Mesenchymal stem cell (in vitro differentiated cells and primary cell): ENCODE results near the gene SRPRB.

ENCODE experiments used
- DNase-seq: peaks from one replicate; pipeline ENCODE4 v3.0.0-alpha.2; 2013
- H2AFZ ChIP-seq: one replicate; pipeline ENCODE4 v1.6.1; 2013; ENCODE audit warnings: low read depth, mild to moderate bottlenecking, control low read depth, inconsistent platforms, low read length, moderate library complexity
- H2AK5ac ChIP-seq: 2 replicates; pipeline ENCODE4 v1.6.1; 2013; ENCODE audit warnings: low read length, moderate library complexity, mild to moderate bottlenecking, inconsistent platforms; ENCODE audit not compliant: severe bottlenecking
- H2BK120ac ChIP-seq: one replicate; pipeline ENCODE4 v1.6.1; 2013; ENCODE audit warnings: low read depth, mild to moderate bottlenecking, inconsistent platforms, low read length, moderate library complexity
- H2BK12ac ChIP-seq, 2 experiments: one replicate each; pipeline ENCODE4 v1.6.1; 2013; ENCODE audit warnings: inconsistent platforms in 2 of 2, low read length in 2 of 2, mild to moderate bottlenecking in 2 of 2, moderate library complexity in 2 of 2, control low read depth in 1 of 2
- H2BK15ac ChIP-seq: one replicate; pipeline ENCODE4 v1.6.1; 2013; ENCODE audit warnings: mild to moderate bottlenecking, low read depth, inconsistent platforms; ENCODE audit not compliant: poor library complexity, severe bottlenecking
- H2BK5ac ChIP-seq: 2 replicates; pipeline ENCODE4 v1.6.1; 2013; ENCODE audit warnings: low read depth, mild to moderate bottlenecking, low read length, control low read depth, inconsistent platforms; ENCODE audit not compliant: poor library complexity, severe bottlenecking
- H3K14ac ChIP-seq, 2 experiments: one replicate each; pipeline ENCODE4 v1.6.1; 2013; ENCODE audit warnings: inconsistent platforms in 2 of 2, low read length in 2 of 2, control low read depth in 1 of 2, mild to moderate bottlenecking in 1 of 2, moderate library complexity in 1 of 2
- H3K18ac ChIP-seq, 2 experiments: one replicate each; pipeline ENCODE4 v1.6.1; 2013; ENCODE audit warnings: inconsistent platforms in 2 of 2, low read length in 2 of 2, control low read depth in 1 of 2, low read depth in 1 of 2, mild to moderate bottlenecking in 1 of 2
- H3K23ac ChIP-seq, 2 experiments: one replicate each; pipeline ENCODE4 v1.6.1; 2013; ENCODE audit warnings: inconsistent platforms in 2 of 2, low read length in 2 of 2, mild to moderate bottlenecking in 2 of 2, moderate library complexity in 2 of 2, control low read depth in 1 of 2
- H3K27ac ChIP-seq: 2 replicates; pipeline ENCODE4 v1.5.1; 2013; ENCODE audit warnings: mild to moderate bottlenecking, moderate library complexity, low read length, control low read depth, inconsistent platforms; ENCODE audit not compliant: poor library complexity, severe bottlenecking
- H3K27me3 ChIP-seq, 2 experiments: 2 replicates each; pipeline versions ENCODE4 v1.6.1 to v1.7.0; 2013; ENCODE audit warnings: low read length in 2 of 2, mild to moderate bottlenecking in 2 of 2, moderate library complexity in 2 of 2, control low read depth in 1 of 2, inconsistent platforms in 1 of 2; ENCODE audit not compliant: control insufficient read depth in 1 of 2, insufficient read depth in 1 of 2
- H3K36me3 ChIP-seq, 2 experiments: 2 replicates each; pipeline versions ENCODE4 v1.6.1 to v1.7.0; 2013; ENCODE audit warnings: low read length in 2 of 2, control low read depth in 1 of 2, inconsistent platforms in 1 of 2, low read depth in 1 of 2, mild to moderate bottlenecking in 1 of 2; ENCODE audit not compliant: insufficient read depth in 2 of 2, control insufficient read depth in 1 of 2
- H3K4ac ChIP-seq, 2 experiments: one replicate each; pipeline ENCODE4 v1.6.1; 2013; ENCODE audit warnings: inconsistent platforms in 2 of 2, low read length in 2 of 2, mild to moderate bottlenecking in 2 of 2, moderate library complexity in 2 of 2, control low read depth in 1 of 2, low read depth in 1 of 2
- H3K4me1 ChIP-seq: 2 replicates; pipeline ENCODE4 v1.6.1; 2013; ENCODE audit warnings: low read depth, low read length, control low read depth; ENCODE audit not compliant: control insufficient read depth, insufficient read depth
- H3K4me2 ChIP-seq: 2 replicates; pipeline ENCODE4 v1.6.1; 2013; ENCODE audit warnings: low read length, mild to moderate bottlenecking, inconsistent platforms; ENCODE audit not compliant: poor library complexity, severe bottlenecking
- H3K4me3 ChIP-seq, 2 experiments: 2 replicates each; pipeline versions ENCODE4 v1.5.1 to v1.7.0; 2013; ENCODE audit warnings: low read length in 2 of 2, mild to moderate bottlenecking in 2 of 2, control low read depth in 1 of 2, low read depth in 1 of 2; ENCODE audit not compliant: insufficient read depth in 1 of 2
- H3K79me1 ChIP-seq: replicated peaks from 2 replicates; pipeline ENCODE4 v1.6.1; 2013; ENCODE audit warnings: mild to moderate bottlenecking, control low read depth, low read length, inconsistent platforms; ENCODE audit not compliant: poor library complexity, severe bottlenecking
- H3K9ac ChIP-seq: 2 replicates; pipeline ENCODE4 v1.7.0; 2013; ENCODE audit warnings: mild to moderate bottlenecking, low read length, moderate library complexity
- H3K9me3 ChIP-seq: 2 replicates; pipeline ENCODE4 v1.7.0; 2013; ENCODE audit warnings: mild to moderate bottlenecking, low read length; ENCODE audit not compliant: control insufficient read depth
- H4K8ac ChIP-seq: one replicate; pipeline ENCODE4 v1.6.1; 2013; ENCODE audit warnings: inconsistent platforms, mild to moderate bottlenecking, low read length, moderate library complexity
- H4K91ac ChIP-seq: one replicate; pipeline ENCODE4 v1.6.1; 2013; ENCODE audit warnings: mild to moderate bottlenecking, low read length, inconsistent platforms
- WGBS: methylation state at CpG from one replicate; pipeline ENCODE4 v1.1.7; 2013; ENCODE audit warnings: mixed read lengths; 5-methylcytosine and 5-hydroxymethylcytosine counted together

SRPRB gene

DNA sequence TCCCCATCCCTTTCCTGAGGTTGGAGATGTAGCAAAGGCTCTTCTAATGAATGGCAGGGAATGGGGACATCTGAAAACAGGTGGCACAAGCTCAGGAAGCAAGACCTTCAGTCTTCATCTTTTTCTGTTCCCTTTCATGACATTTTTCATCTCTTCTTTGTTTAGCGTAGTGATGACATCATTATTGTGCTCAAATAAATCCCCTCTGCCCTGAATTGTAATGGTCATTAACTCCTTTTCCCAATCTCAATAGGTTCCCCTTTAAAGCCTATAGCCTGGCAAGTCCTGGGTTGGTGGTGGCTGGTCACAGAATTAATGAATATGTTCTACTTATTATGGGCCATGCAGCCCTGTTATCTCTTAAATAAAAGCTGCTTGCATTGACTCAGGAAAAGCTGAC is 38.0 kb upstream of the SRPRB start:
- no peaks in the 10 kb centered on the region for H3K36me3 ChIP-seq
- H3K14ac ChIP-seq: no peak overlapping the region
- H4K8ac ChIP-seq: no peak overlapping the region
- H2BK12ac ChIP-seq: no peak overlapping the region
- H4K91ac ChIP-seq: no peak overlapping the region
- H3K4me2 ChIP-seq: no peak overlapping the region
- no peak overlapping the region for H3K4me3 ChIP-seq
- H3K4me1 ChIP-seq: no peaks in the 10 kb centered on the region
- no peak overlapping the region for H2BK5ac ChIP-seq
- H2BK120ac ChIP-seq: no peak overlapping the region
- H3K27me3 ChIP-seq: peaks cover 0 to 18% of the 10 kb centered on the region in 2 experiments
- no peak for DNase-seq
- no peak overlapping the region for H3K9ac ChIP-seq
- H3K18ac ChIP-seq: no peak overlapping the region
- H3K27ac ChIP-seq: no peak overlapping the region
- no peak overlapping the region for H2AFZ ChIP-seq
- no peaks in the 10 kb centered on the region for H3K79me1 ChIP-seq
- 73% methylated on average over 1 of the region's 1 CpG for WGBS
- H2AK5ac ChIP-seq: no peak overlapping the region
- H2BK15ac ChIP-seq: no peak overlapping the region
- no peak overlapping the region for H3K23ac ChIP-seq
- no peaks in the 10 kb centered on the region for H3K9me3 ChIP-seq
- H3K4ac ChIP-seq: no peak overlapping the region

- DNase-seq: no peak
- H3K9ac ChIP-seq: no peak overlapping the region
These were observed 36.1 kb upstream of the SRPRB start for GRCh38 chr3:133769536-133769935.

GRCh38 chr3:133773732-133774131 is 31.9 kb upstream of the SRPRB start:
- H2BK15ac ChIP-seq: no peak overlapping the region

More at GRCh38 chr3:133769536-133769935, 36.1 kb upstream of the SRPRB start:
- Histone ChIP-seq H2AK5ac (no peak overlapping the region), H4K8ac (no peak overlapping the region), H3K14ac (no peak overlapping the region), H3K23ac (no peak overlapping the region), H2BK15ac (no peak overlapping the region), H3K9me3 (no peaks in the 10 kb centered on the region), H3K4me2 (no peak overlapping the region), H3K4me3 (no peak overlapping the region), H3K27ac (no peak overlapping the region), H2AFZ (no peak overlapping the region), H3K4ac (no peak overlapping the region), H3K79me1 (no peaks in the 10 kb centered on the region), H2BK120ac (no peak overlapping the region), H2BK12ac (no peak overlapping the region), H2BK5ac (no peak overlapping the region), H3K27me3 (peaks cover 0 to 13% of the 10 kb centered on the region in 2 experiments), H3K36me3 (no peaks in the 10 kb centered on the region), H3K4me1 (no peaks in the 10 kb centered on the region), H3K18ac (no peak overlapping the region), H4K91ac (no peak overlapping the region)
- 73% methylated on average over 2 of the region's 3 CpGs for WGBS

GRCh38 chr3:133775309-133775708 is 30.3 kb upstream of the SRPRB start:
- H3K18ac ChIP-seq: no peak overlapping the region
- H3K4me2 ChIP-seq: no peak overlapping the region
- H3K4me3 ChIP-seq: no peak overlapping the region
- H2BK15ac ChIP-seq: no peak overlapping the region
- no peak for DNase-seq
- no peaks in the 10 kb centered on the region for H3K79me1 ChIP-seq
- no peak overlapping the region for H3K4ac ChIP-seq
- no peaks in the 10 kb centered on the region for H3K4me1 ChIP-seq
- no peak overlapping the region for H2BK120ac ChIP-seq
- H2BK5ac ChIP-seq: no peak overlapping the region
- H2AK5ac ChIP-seq: no peak overlapping the region
- no peak overlapping the region for H2AFZ ChIP-seq
- H3K36me3 ChIP-seq: no peaks in the 10 kb centered on the region
- H4K8ac ChIP-seq: no peak overlapping the region
- no peak overlapping the region for H3K14ac ChIP-seq
- no peak overlapping the region for H2BK12ac ChIP-seq
- peaks cover 11 to 15% of the 10 kb centered on the region in 2 experiments for H3K27me3 ChIP-seq
- no peak overlapping the region for H3K27ac ChIP-seq
- no peak overlapping the region for H3K23ac ChIP-seq
- H4K91ac ChIP-seq: no peak overlapping the region
- H3K9ac ChIP-seq: no peak overlapping the region
- 90% methylated on average over 9 of the region's 9 CpGs for WGBS
- no peaks in the 10 kb centered on the region for H3K9me3 ChIP-seq

More at GRCh38 chr3:133773732-133774131, 31.9 kb upstream of the SRPRB start:
- H3K4ac ChIP-seq: no peak overlapping the region
- no peak overlapping the region for H4K91ac ChIP-seq
- no peak overlapping the region for H3K9ac ChIP-seq
- no peaks in the 10 kb centered on the region for H3K4me1 ChIP-seq
- no peak overlapping the region for H3K27ac ChIP-seq
- H2AFZ ChIP-seq: no peak overlapping the region
- H3K4me2 ChIP-seq: no peak overlapping the region
- no peaks in the 10 kb centered on the region for H3K36me3 ChIP-seq
- H2AK5ac ChIP-seq: no peak overlapping the region
- H2BK12ac ChIP-seq: no peak overlapping the region
- H3K9me3 ChIP-seq: no peaks in the 10 kb centered on the region
- H2BK5ac ChIP-seq: no peak overlapping the region
- no peak overlapping the region for H3K4me3 ChIP-seq
- no peak overlapping the region for H3K23ac ChIP-seq
- no peak for DNase-seq
- no peaks in the 10 kb centered on the region for H3K79me1 ChIP-seq
- peaks cover 6 to 11% of the 10 kb centered on the region in 2 experiments for H3K27me3 ChIP-seq
- no peak overlapping the region for H3K18ac ChIP-seq
- no peak overlapping the region for H4K8ac ChIP-seq
- no peak overlapping the region for H3K14ac ChIP-seq
- no peak overlapping the region for H2BK120ac ChIP-seq
- 47% methylated on average over 3 of the region's 3 CpGs for WGBS
